HG03439 (cell line): ENCODE data around the gene DOCK2.
"Not testable (repeated sequence)": the region's sequence is repeated elsewhere in the genome, so short reads cannot be mapped to it uniquely, and the experiment has no call there.

Source experiments
- ATAC-seq: cut with Tn5 transposase; IDR thresholded peaks from one replicate; pipeline ENCODE4 v1.9.1; 2021; ENCODE audit warnings: mild to moderate bottlenecking, moderate library complexity; ENCODE audit not compliant: unreplicated experiment

The DOCK2 gene

DNA sequence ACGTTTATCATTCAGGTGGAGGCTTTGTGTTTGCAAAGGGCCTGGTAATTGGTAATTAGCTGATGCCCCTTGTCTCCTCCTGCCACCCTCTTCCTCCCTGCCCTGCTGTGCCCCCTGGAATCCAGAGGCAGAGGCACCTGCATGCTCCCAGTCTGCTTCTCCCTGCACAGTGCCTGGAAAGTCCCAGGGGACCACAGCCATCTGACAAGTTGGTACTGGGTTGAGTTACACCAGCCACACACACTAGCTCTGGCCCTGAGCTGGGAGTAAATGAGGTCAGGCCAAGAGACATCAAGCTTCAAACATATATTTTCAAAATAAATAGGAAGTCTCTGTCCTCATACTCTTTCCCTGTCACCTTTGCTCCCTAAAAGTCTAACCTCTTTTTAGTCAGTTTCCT, 286.9 kb downstream of the DOCK2 start:
- no peak for ATAC-seq

DNA sequence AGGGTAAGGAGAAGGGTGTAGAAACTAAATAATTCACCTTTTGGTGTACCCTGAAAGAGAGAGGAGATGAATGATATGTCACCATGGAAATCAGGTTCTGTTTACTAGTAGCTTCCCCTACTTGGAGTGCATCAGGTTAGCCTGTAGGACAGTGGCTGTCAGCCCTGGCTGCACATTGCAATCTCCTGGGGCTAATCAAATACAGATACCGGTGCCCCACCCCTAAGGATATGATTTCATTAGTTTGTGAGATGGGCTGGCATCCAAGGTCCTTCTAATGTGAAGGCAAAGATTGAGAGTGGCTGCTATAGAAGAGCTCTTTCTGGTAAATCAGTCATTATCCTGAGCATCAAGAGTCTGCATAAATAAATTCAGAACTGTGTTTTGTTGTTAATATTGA, 296.1 kb downstream of the DOCK2 start:
- ATAC-seq: no peak

DNA sequence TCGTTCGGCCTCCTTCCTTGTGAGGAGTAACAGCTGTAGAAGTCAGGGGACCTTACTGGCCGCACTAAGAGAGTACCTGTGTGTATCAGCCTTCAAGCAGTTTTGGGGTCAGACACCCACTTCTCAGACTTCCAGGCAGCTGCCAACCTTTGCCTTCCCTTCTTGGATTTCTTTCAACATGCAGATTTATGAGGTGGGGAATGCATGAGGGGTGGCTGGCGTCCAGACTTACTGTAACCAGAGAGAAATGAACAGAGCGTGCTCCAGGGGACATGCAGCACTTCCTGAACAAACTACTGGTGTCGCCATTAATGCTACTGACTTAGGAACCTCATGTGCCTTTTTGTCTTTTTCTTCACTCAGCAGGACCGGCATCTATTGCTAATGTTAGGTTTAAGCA, 296.5 kb downstream of the DOCK2 start:
- ATAC-seq: no peak

DNA sequence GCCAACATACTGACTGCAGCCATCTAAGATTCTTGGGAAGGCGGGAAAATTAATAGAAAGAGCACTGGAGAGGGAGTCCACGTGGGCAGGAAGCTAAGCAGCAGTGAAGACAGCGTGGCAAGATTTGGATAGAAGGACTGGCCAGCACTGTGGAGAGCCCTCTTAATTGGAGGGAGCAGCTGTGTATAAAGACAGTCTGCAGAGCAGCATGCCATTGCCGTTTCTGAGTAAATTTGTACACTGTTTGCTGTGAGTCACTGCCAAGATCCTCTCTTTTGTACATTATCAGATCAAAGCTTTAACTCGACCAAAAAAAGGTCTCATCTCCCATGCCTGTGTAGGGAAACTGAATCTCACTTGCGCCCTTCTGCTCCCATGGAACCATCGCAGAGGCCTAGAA, 297.9 kb downstream of the DOCK2 start:
- ATAC-seq: no peak

DNA sequence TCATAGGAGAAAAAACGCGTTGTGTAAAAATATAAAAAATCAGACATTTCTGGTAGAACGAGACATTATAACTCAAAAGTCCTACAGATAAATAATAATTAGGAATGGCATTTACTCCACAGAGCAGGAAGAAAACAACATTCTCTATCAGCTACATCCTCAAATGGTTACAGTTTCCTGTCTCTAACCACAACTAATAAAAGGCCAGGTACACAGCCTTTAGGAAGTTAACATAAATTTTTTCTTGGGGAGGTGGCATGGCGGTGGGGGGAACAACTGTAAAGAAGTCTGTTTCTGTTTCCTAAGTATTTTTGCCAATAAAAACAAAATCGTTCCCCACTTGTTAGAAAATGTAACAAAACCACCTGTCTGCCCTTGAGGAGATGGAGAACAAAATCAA, 298.7 kb downstream of the DOCK2 start:
- no peak for ATAC-seq

DNA sequence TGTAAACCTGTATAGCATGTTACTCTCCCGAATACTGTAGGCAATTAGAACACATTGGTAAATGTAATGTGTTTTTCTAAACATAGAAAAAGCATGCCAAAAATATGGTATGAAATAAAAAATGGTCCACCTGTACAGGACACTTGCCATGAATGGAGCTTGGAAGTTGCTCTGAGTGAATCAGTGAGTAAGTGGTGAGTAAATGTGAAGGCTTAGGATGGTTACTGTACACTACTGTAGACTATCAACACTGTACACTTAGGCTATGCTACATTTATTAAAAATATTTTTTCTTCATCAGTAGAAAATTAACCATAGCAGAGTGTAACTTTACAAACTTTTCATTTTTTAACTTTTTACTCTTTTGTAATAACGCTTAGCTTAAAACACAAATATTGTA, 301.4 kb downstream of the DOCK2 start:
- ATAC-seq: no peak

DNA sequence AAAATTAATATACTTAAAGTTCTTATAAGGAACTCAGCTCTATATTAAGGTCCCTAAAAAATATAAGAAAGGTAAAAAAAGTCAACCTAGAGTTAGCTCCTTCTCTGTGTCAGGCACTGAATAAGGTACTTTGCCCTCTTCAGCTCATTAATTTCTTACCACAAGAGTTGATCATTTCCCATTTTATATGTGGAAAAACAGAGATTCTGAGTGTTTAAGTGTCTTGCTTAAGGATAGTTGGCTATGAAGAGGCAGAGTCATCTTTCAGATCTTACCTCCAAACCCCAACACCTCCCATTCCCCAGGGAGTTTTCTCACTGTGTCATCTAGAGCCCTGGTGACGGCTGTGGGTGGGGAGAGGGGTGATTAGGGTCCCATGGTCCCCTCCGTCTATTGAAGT, 302.7 kb downstream of the DOCK2 start:
- ATAC-seq: no peak

DNA sequence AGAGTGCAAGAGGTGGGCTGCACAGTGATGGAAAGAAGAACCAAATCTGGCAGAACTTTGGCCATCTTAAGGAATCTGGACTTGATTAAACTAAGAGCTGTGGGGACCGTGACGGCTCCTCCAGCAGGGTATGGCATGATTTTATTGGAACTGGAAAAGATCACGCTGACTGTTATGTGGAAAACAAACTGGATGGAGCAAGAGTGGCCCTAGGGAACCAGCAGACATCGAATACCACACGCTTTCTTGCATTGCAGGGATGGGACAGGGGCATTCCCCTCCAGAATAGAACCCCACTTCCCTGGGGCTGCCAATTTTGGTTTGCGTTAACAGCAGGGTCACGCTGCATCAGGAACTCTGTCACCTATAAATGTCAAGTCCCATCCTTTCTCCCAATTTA, 304.5 kb downstream of the DOCK2 start:
- no peak for ATAC-seq

DNA sequence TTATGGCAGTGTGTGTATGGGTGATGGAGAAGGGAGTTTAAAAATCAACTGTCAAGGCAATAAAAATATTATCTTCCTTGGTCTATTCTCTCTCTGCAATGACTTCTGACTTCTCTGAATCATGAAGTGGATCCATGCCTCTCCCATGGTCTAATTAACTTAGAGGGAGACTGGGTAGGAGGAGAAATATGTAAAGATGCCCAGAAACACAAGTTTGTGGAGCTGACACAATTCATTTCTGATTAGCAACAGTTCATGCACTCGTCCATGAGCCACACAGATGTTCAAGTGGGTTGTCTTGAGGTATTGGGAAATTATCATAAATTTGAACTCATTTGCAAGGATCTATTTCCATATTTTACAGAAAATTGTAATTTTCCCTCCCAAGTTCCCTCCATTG, 305.1 kb downstream of the DOCK2 start:
- no peak for ATAC-seq

DNA sequence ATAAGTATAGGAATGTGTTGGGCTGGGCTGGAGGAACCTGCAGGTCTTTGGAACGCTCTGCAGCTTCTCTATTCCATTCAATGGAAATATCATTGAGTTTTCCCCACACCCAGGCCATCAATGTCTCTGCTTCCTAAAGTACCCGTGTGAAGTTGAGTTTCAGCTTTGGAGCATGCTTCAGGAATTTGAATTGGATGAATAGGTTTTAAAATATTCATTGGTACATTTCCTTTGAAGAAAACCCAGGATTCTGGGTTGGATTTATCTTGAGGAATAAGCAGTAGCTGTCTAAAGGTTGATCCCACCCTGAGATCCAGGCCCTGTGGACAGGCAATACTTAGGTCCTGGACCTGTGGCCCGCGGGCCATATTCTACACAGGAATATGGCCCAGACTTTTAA, 306.0 kb downstream of the DOCK2 start:
- ATAC-seq: no peak

DNA sequence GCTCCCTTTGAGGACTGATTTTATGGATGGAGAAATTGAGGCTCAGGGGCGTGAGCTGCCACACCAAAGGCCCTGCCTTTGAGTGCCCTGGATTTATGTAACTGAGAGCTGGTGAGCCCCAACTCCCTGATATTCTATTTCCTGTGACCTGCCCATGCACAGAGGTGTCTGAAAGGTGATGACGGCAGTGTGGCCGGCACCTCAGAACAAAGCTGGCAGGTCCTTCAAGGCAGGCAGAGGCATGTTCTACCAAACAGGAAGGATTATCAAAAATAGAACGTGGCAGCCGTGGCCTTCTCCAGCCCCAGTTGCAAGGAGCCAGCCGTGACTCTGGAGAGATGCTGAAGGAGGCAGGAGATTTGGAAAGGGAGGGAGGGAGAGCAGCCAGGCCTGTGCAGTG, 307.0 kb downstream of the DOCK2 start:
- ATAC-seq: no peak

DNA sequence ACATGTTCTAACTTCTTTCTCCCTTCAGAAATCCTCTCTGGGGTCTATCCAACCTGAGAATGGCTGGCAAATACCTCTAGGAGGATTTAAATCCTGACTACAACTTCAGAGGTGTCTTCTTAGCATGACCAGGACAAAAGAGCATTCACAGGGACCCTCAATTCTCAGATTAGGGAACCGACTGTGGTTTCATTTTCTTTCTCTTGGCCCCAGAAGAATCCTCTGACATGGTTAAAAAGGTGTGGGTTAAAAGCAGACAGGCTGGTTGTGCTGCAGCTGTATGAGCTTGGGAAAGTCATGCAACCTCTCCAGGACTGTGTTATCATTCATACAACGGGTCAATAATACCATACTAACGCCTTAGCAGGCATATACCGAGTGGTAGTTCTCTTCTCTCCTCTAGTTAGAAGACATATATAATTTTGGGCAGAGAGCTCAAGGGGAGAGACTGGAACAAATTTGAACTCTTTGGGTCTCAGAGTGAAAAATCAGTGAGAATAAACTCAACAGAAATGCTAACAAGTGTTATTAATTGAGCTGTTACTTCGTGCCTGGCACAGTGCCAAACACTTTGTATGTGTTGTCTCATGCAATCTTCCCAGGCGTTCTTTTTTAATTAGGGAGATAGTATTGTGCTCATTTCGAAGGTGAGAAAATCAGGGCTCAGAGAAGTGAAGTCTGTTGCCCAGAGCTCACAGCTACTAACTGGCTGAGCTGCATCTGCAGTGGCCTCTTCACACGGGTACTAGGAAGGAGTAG, 308.0 kb downstream of the DOCK2 start:
- no peak for ATAC-seq

DNA sequence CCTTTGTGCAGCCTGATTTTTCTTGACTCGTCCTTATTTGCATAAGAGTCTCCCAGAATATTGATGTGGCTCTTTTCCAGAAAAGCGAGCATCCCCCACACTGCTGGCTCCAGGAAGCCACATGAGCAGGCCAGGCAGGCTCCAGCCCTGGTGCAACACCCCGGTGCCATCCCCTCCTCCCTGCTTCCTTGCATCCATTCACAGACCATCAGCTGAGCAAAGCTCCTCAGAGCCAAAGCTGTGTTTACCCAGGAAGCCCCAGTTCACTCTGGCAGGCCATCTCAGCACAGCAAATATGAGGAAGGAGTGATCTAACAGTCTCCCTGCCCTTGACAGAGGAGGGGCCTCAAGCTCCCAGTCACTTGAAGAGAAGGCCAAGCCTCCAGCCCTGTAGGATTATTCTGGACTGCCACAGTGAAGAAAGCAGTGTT, 308.8 kb downstream of the DOCK2 start:
- ATAC-seq: no peak

DNA sequence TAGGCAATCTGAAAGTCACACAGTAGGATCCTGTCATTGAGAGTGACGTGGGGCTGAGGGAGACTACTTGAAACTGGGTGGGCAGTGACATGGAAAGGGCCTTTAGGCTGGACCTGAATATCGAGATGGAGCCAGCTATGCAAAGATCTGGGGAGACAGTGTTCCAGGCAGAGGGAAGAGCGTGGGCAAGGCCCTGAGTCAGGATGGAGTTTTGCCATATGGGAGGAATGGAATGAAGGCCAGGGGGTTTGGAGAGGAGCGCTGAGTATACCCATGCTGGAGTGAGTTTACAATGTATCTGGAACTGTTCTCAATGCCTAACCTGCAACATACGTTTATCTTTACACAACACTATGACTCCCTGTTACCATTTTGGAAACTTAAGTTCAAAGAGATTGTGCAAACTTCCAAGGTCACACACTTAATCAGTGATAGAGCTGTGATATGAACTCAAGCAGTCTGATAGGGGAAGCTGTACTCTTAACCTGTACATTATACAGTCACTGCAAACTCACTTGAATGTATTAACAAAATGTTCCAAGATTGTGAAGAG, 309.7 kb downstream of the DOCK2 start:
- no peak for ATAC-seq

DNA sequence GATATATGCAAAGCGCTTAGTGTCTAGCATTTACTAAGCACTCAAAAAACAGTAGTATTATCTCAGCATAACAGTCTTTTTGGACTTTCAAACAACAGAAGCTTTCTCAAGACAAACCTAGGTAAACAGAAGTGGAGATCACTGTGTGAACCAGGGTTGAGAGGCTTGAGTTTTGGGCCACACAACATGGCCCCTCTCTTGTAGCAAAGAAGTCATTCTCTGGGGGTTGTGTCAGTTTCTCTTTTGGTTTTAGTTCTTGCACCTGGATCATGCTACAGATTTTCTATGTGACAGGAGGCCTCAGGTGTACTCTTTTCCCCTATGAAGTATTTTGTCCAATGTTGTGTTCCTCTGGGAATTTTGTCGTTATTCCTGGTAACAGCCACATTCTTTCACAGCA, 313.3 kb downstream of the DOCK2 start:
- no peak for ATAC-seq

DNA sequence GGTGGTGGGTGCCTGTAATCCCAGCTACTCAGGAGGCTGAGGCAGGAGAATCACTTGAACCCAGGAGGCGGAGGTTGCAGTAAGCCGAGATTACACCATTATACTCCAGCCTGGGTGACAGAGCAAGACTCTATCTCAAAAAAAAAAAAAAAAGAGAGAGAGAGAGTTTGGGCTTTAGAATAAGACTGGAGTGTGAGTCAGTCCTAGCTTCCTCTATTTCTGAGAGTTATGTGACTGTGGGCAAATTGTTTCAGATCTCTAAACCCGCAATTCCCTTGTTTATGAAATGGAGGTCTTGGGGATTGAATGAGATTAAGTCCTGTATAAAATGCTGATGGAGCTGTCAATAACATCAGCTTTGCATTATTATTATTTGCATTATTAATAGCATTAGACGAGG, 316.1 kb downstream of the DOCK2 start:
- ATAC-seq: not testable (repeated sequence)

DNA sequence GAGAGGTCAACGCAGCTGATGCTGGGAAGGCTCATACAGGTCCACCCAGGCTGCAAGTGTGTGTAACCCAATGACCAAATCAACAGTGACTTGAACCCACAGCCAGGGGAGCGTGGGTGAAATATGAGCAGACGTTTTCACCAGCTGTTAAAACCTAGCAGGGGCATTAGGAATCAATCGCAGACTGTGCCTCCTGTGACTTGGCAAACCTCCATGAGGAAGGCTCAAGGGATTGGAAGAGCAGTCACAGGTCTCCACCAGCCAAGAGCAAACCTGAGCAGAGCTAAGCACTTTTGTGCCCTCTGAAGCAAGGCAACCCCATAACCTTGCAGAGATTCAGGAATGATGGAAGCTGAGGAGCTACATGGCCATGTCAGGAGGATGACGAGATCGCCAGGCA, 317.7 kb downstream of the DOCK2 start:
- no peak for ATAC-seq

DNA sequence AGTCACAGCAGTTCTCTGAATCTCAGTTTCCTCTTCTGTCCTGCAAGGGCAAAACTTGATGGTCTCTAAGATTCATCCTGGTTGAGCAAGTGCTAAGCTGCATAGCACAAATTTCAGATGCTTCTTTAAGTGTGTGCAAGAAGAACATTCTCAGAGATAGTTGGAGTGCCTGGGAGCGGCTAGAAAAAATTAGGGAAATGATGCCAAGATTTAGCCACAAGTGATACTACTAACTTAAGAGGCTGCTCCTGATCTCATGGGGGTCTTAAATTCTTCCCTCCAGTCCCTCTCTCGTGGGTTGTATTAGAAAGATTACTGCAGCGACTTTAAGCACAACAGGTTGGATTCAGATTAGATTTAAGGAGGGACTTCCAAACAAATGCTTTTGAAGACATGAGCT, 319.1 kb downstream of the DOCK2 start:
- ATAC-seq: no peak

DNA sequence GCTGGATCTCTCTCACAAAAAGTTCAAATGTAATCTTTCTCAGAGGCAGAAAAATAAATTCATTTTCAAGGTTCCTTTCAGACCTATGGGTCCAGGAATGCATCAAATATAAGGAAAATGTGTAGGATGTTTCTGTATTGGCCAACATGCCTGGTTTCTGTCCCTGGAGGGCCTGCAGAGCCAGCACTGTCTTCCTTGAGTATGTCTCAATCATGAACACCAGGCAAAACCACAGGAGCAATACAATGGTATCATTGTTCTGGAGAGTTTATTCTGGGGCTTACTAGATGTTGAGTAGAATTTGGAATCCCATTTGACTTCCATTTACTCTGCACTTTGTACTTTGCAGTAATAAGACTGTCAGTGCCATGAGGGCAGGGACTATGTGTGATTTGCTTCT, 319.7 kb downstream of the DOCK2 start:
- ATAC-seq: no peak

DNA sequence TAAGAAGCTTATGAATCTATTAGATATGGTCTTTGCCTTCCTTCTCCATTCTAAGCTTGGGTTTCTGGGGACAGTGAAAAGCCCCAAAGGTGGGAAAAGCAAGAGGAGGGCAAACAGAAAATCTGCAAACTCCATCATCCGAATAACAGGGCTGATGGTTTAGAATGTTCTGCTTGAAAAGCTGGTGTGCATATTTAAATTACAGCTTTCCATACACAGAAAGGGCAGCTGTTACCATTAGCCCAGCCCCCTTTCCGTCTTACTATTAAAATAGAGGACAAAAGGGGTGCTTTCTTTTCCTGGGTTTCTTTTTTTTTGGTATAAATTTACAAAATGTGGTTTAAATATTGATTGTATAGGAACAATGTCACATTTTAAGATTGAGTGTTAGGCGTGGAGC, 321.2 kb downstream of the DOCK2 start:
- ATAC-seq: no peak

DNA sequence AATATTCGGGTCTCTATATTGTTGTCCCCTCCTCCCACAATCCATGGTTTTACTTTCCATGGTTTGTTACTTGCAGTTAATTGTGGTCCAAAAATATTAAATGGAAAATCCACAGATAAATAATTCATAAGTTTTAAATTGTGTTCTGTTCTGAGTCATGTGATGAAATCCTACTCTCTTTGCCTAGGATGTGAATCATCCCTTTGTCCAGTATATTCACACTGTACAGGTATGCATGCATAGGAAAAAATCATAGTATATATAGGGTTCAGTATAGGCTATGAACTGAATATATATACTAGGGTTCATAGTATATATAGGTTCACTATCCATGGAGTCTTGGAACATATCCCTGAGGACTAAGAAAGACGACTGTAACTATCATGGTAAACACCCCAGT, 323.6 kb downstream of the DOCK2 start:
- ATAC-seq: no peak

DNA sequence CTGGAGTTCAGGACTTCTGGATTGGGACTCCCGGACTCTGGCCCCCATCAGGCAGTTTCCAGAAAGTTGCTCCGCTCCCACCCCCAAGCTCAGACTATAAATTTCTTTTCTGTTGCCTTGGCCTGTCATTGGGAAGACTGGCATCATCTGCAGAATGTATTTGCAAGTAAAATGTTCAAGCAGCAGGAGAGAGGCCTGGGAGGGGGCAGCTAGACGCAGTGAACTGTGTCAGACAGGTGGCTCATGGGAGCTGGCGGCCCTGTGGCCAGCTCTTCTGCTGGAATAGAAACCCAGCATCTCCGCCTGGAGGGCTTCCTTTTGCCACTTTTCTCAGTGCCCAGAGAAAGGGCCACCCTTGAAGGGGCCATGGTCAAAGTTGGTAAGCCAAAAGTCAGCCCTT, 327.2 kb downstream of the DOCK2 start:
- ATAC-seq: no peak

DNA sequence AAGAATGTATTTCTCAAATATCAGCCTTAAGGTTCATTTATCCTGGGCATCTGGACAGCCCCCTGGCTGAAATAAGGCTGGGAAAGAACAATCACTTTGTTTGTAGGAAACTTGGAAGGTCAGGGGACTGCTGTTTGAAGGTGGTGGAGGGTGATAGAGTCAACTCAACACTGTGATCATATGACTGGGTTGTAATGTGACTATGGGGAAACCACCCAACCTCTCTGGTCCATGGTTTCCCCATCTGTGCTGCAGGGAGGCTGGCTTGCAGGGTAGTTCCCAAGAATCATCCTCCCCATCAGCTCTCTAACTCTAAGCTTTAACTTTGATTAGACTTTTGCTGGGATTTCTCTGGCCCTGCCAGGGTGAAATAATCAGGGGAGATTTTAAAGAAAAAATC, 333.3 kb downstream of the DOCK2 start:
- ATAC-seq: no peak
